ENCODE data around the gene SCN11A. TPM values are rescaled to one million over a fixed set of nuclear protein-coding genes. Genes with fewer than 3 reads are reported as not detected.

SCN11A gene
- total RNA-seq, 2 experiments from 2014 or later: not detected

GRCh38 chr3:39050029-39050428 is 1.7 kb downstream of the SCN11A start:
- Mint-ChIP-seq H3K27me3 (no peaks in the 10 kb centered on the region), H3K9me3 (no peaks in the 10 kb centered on the region), H3K27ac (peak overlapping the region; percentile 40), H3K36me3 (ENCODE audit: low read depth) (no peaks in the 10 kb centered on the region), H3K4me3 (no peak overlapping the region), H3K4me1 (ENCODE audit: low read depth) (peaks cover 37% of the 10 kb centered on the region)
- intact Hi-C loops (cut with micrococcal nuclease): no loop called here
- TF ChIP-seq, protein P1, sequence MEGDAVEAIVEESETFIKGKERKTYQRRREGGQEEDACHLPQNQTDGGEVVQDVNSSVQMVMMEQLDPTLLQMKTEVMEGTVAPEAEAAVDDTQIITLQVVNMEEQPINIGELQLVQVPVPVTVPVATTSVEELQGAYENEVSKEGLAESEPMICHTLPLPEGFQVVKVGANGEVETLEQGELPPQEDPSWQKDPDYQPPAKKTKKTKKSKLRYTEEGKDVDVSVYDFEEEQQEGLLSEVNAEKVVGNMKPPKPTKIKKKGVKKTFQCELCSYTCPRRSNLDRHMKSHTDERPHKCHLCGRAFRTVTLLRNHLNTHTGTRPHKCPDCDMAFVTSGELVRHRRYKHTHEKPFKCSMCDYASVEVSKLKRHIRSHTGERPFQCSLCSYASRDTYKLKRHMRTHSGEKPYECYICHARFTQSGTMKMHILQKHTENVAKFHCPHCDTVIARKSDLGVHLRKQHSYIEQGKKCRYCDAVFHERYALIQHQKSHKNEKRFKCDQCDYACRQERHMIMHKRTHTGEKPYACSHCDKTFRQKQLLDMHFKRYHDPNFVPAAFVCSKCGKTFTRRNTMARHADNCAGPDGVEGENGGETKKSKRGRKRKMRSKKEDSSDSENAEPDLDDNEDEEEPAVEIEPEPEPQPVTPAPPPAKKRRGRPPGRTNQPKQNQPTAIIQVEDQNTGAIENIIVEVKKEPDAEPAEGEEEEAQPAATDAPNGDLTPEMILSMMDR (IDR thresholded peaks at IDR 0.05): no peak
- DNase-seq (no peak), ATAC-seq (no peak)
- ChIA-PET CTCF (interaction anchor here (1.4 kb wide), 1 partner anchor 20 kb away, joined by 3 read pairs; no protein-coding TSS in a partner anchor), POLR2A (no interaction called here)

DNA sequence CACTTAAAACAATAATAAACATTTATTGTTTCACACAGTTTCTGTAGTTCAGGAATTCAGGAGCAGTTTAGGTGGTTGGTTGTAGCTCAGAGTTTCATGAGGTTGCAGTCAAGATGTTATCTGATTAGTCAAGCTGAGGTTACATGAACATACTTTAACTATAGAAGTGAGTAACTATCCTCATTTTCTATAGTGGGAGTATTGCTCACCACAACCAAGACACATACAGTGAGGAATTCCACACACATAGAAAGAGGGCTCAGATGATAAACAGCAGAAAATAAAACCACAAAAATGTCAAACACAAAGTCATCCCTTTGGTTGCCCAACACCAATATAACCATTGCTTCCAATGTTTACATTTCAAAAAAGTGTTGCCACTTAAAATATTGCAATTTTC is 13.6 kb downstream of the SCN11A start:
- no peak for DNase-seq
- no peaks in the 10 kb centered on the region for H3K36me3 Mint-ChIP-seq (ENCODE audit: low read depth)
- no peak overlapping the region for H3K27ac Mint-ChIP-seq
- no peak for ATAC-seq
- peaks cover 5% of the 10 kb centered on the region for H3K4me1 Mint-ChIP-seq (ENCODE audit: low read depth)
- H3K9me3 Mint-ChIP-seq: peaks cover 4% of the 10 kb centered on the region
- TF ChIP-seq, protein P1 (IDR thresholded peaks at IDR 0.05): no peak
- no peaks in the 10 kb centered on the region for H3K27me3 Mint-ChIP-seq
- H3K4me3 Mint-ChIP-seq: no peak overlapping the region
- POLR2A ChIA-PET: no interaction called here
- CTCF ChIA-PET: no interaction called here
- intact Hi-C loops (cut with micrococcal nuclease): no loop called here

- ATAC-seq (no peak), DNase-seq (no peak)
- intact Hi-C loops (cut with micrococcal nuclease): no loop called here
- no peak overlapping the region for H3K4me3 Mint-ChIP-seq
- H3K4me1 Mint-ChIP-seq (ENCODE audit: low read depth): no peaks in the 10 kb centered on the region
- TF ChIP-seq, protein P1 (IDR thresholded peaks at IDR 0.05): no peak
- H3K27ac Mint-ChIP-seq: no peak overlapping the region
- no peaks in the 10 kb centered on the region for H3K9me3 Mint-ChIP-seq
- H3K36me3 Mint-ChIP-seq (ENCODE audit: low read depth): no peaks in the 10 kb centered on the region
- CTCF ChIA-PET: interaction anchor here (0.9 to 2.1 kb wide), 8 partner anchors 9 to 533 kb away, joined by 3 to 13 read pairs (median 4); partner anchors contain the start of gene EXOG
- POLR2A ChIA-PET: no interaction called here
- H3K27me3 Mint-ChIP-seq: peaks cover 13% of the 10 kb centered on the region
These were observed 22.2 kb downstream of the SCN11A start for GRCh38 chr3:39029556-39029955.

- no peak for DNase-seq
- Mint-ChIP-seq H3K27me3 (peaks cover 13% of the 10 kb centered on the region), H3K4me3 (no peak overlapping the region), H3K36me3 (ENCODE audit: low read depth) (no peaks in the 10 kb centered on the region), H3K9me3 (no peaks in the 10 kb centered on the region), H3K4me1 (ENCODE audit: low read depth) (no peaks in the 10 kb centered on the region), H3K27ac (no peak overlapping the region)
- intact Hi-C loops (cut with micrococcal nuclease): no loop called here
- TF ChIP-seq, protein P1 (IDR thresholded peaks at IDR 0.05): no peak
- no peak for ATAC-seq
- POLR2A ChIA-PET: no interaction called here
- CTCF ChIA-PET: interaction anchor here (1.2 kb wide), 1 partner anchor 29 kb away, joined by 4 read pairs; no protein-coding TSS in a partner anchor
These were observed 23.2 kb downstream of the SCN11A start for GRCh38 chr3:39028546-39028945.

- H3K9me3 Mint-ChIP-seq: no peaks in the 10 kb centered on the region
- ATAC-seq (no peak), DNase-seq (peak; percentile 12)
- peaks cover 11% of the 10 kb centered on the region for H3K27me3 Mint-ChIP-seq
- ChIA-PET CTCF (interaction anchor here (1.7 kb wide), 1 partner anchor 26 kb away, joined by 8 read pairs; no protein-coding TSS in a partner anchor), POLR2A (no interaction called here)
- no peaks in the 10 kb centered on the region for H3K4me1 Mint-ChIP-seq (ENCODE audit: low read depth)
- no peak overlapping the region for H3K4me3 Mint-ChIP-seq
- intact Hi-C loops (cut with micrococcal nuclease): no loop called here
- TF ChIP-seq, protein P1 (IDR thresholded peaks at IDR 0.05): no peak
- no peak overlapping the region for H3K27ac Mint-ChIP-seq
- H3K36me3 Mint-ChIP-seq (ENCODE audit: low read depth): no peaks in the 10 kb centered on the region
These were observed 26.3 kb downstream of the SCN11A start for GRCh38 chr3:39025222-39025970.

All from activated CD8-positive, alpha-beta T cell treated with anti-CD3 and anti-CD28 coated beads for 36 hours (primary cell).